ENCODE data around the gene GCNT1. TPM values are rescaled to one million over a fixed set of nuclear protein-coding genes. Genes with fewer than 3 reads are reported as not detected.
"Not testable (repeated sequence)": the region's sequence is repeated elsewhere in the genome, so short reads cannot be mapped to it uniquely, and the experiment has no call there.

GCNT1 gene
- total RNA-seq, 2 donors from 2014 or later = 3.1 to 3.8 TPM

GRCh38 chr9:76464706-76465105, 5.7 kb downstream of the GCNT1 start:
- intact Hi-C loops (cut with DNase I) = no loop called here
- H3K4me1 ChIP-seq (replicated peaks) = no peaks in the 10 kb centered on the region
- TF ChIP-seq POLR2A (IDR thresholded peaks at IDR 0.05) = no peak
- no peak for TF ChIP-seq POLR2AphosphoS5 (IDR thresholded peaks at IDR 0.05)
- TF ChIP-seq CTCF (IDR thresholded peaks at IDR 0.05) = no peak
- DNase-seq (ENCODE audit: low spot score) = no peak
- H3K9me3 ChIP-seq = no peaks in the 10 kb centered on the region
- H3K27ac ChIP-seq = no peak overlapping the region
- H3K4me3 ChIP-seq = no peak overlapping the region
- 100% methylated on average over 1 of the region's 1 CpG for WGBS
- no peaks in the 10 kb centered on the region for H3K36me3 ChIP-seq
- H3K27me3 ChIP-seq (replicated peaks; ENCODE audit: insufficient read depth) = no peaks in the 10 kb centered on the region

DNA sequence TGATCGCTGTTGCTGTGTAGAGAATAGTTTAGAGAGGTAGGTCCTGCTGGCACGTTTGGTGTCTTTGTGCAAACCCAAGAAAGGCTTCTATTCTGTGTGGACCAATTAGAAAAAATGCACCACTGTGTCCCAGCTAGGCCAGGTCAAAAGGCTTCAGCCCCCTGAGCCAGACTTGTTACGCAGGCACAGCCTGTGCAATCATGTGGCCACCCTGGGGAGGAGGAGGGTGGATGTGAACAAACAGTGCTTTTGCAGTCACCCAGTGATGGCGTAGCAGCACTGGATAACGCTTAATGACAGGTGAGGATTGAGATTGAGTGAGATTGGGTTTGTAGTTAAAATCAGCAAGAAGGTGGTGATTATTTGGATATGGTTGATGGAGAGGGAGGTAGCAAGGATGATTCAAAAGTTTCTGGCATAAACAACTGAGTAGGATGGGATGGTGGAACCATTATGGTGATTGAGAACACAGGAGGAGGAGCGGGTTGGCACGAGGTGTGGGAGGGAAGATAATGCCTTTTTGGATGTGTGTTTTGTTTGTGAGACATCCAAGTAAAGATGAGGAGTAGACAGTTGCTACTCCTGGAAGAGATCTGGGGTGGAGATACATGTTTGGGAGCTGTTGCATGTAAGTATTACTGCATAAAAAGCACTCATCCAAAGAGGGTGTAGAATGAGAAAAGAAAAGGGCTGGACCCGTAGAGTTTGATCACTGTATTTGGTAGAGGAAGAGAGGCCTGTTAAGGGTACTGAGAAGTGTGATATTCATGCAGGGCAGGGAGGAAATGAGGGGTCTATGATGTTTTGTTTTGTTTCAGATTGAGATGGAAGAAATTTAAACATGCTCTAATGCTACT, 6.7 kb downstream of the GCNT1 start:
- no peaks in the 10 kb centered on the region for H3K9me3 ChIP-seq
- no peaks in the 10 kb centered on the region for H3K36me3 ChIP-seq
- intact Hi-C loops (cut with DNase I) = no loop called here
- no peak for DNase-seq (ENCODE audit: low spot score)
- no peaks in the 10 kb centered on the region for H3K27me3 ChIP-seq (replicated peaks; ENCODE audit: insufficient read depth)
- no peak for TF ChIP-seq POLR2AphosphoS5 (IDR thresholded peaks at IDR 0.05)
- H3K27ac ChIP-seq = no peak overlapping the region
- no peak overlapping the region for H3K4me3 ChIP-seq
- 87% methylated on average over 8 of the region's 8 CpGs for WGBS
- H3K4me1 ChIP-seq (replicated peaks) = no peaks in the 10 kb centered on the region

DNA sequence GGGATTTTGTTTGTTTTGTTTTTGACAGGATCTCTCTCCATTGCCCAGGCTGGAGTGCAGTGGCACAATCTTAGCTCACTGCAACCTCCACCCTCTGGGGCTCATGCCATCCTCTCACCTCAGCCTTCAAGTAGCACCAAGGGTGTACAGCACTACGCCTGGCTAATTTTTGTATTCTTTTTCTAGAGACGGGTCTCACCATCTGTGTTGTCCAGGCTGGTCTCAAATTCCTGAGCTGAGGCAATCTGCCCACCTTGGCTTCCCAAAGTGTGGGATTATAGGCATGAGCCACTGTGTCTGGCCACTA, 7.3 kb downstream of the GCNT1 start:
- no peak for DNase-seq (ENCODE audit: low spot score)
- H3K4me1 ChIP-seq (replicated peaks) = no peaks in the 10 kb centered on the region
- 75% methylated on average over 2 of the region's 2 CpGs for WGBS
- TF ChIP-seq CTCF (IDR thresholded peaks at IDR 0.05) = no peak
- TF ChIP-seq POLR2A (IDR thresholded peaks at IDR 0.05) = no peak
- no peak for TF ChIP-seq POLR2AphosphoS5 (IDR thresholded peaks at IDR 0.05)
- H3K27ac ChIP-seq = no peak overlapping the region
- H3K36me3 ChIP-seq = no peaks in the 10 kb centered on the region
- no peaks in the 10 kb centered on the region for H3K9me3 ChIP-seq
- H3K27me3 ChIP-seq (replicated peaks; ENCODE audit: insufficient read depth) = no peaks in the 10 kb centered on the region
- H3K4me3 ChIP-seq = no peak overlapping the region
- intact Hi-C loops (cut with DNase I) = no loop called here

GRCh38 chr9:76474419-76474818, 15.4 kb downstream of the GCNT1 start:
- intact Hi-C loops (cut with DNase I) = no loop called here
- Histone ChIP-seq H3K36me3 (no peaks in the 10 kb centered on the region), H3K4me3 (no peak overlapping the region), H3K27me3 (replicated peaks; ENCODE audit: insufficient read depth) (no peaks in the 10 kb centered on the region), H3K9me3 (no peaks in the 10 kb centered on the region), H3K27ac (no peak overlapping the region), H3K4me1 (replicated peaks) (no peaks in the 10 kb centered on the region)
- WGBS = 93% methylated on average over 3 of the region's 3 CpGs
- no peak for TF ChIP-seq POLR2AphosphoS5 (IDR thresholded peaks at IDR 0.05)
- no peak for TF ChIP-seq POLR2A (IDR thresholded peaks at IDR 0.05)
- no peak for TF ChIP-seq CTCF (IDR thresholded peaks at IDR 0.05)
- DNase-seq (ENCODE audit: low spot score) = no peak

DNA sequence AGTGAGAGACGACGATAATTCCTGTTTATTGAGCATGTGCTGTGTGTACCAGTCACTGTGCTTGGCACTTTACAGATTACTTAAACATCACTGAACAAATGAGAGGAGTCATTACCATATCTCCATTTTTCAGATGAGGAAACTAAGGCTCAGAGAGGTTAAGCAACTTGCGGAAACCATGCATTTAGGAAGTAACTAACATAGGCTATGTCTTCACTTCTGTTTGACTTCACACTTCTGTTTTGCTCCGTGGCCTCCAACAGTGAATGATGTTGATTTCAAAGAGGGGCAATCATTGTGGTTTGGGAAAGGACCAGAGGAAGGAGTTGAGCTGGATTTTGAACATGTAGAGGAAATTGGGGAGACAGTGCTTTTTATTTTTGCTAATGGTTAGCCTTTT, 16.7 kb downstream of the GCNT1 start:
- WGBS = 87% methylated on average over 4 of the region's 4 CpGs
- H3K4me1 ChIP-seq (replicated peaks) = no peaks in the 10 kb centered on the region
- intact Hi-C loops (cut with DNase I) = no loop called here
- no peak for DNase-seq (ENCODE audit: low spot score)
- no peak overlapping the region for H3K4me3 ChIP-seq
- H3K27ac ChIP-seq = no peak overlapping the region
- no peaks in the 10 kb centered on the region for H3K27me3 ChIP-seq (replicated peaks; ENCODE audit: insufficient read depth)
- TF ChIP-seq POLR2AphosphoS5 (IDR thresholded peaks at IDR 0.05) (no peak), CTCF (IDR thresholded peaks at IDR 0.05) (no peak), POLR2A (IDR thresholded peaks at IDR 0.05) (no peak)
- no peaks in the 10 kb centered on the region for H3K36me3 ChIP-seq
- H3K9me3 ChIP-seq = no peaks in the 10 kb centered on the region

- H3K36me3 ChIP-seq; H3K4me1 ChIP-seq (replicated peaks); H3K4me3 ChIP-seq; H3K9me3 ChIP-seq; intact Hi-C loops (cut with DNase I); H3K27me3 ChIP-seq (replicated peaks; ENCODE audit: insufficient read depth); H3K27ac ChIP-seq; DNase-seq (ENCODE audit: low spot score): not testable (repeated sequence)
- WGBS = 85% methylated on average over 7 of the region's 7 CpGs
These were observed 18.8 kb downstream of the GCNT1 start for GRCh38 chr9:76477818-76478217.

All from prostate gland (tissue), 2 donors.